Measurements from ENCODE around the gene APBA1.

APBA1 gene

GRCh38 chr9:69594180-69594579 is 78.0 kb downstream of the APBA1 start:
- TF ChIP-seq, protein P1, sequence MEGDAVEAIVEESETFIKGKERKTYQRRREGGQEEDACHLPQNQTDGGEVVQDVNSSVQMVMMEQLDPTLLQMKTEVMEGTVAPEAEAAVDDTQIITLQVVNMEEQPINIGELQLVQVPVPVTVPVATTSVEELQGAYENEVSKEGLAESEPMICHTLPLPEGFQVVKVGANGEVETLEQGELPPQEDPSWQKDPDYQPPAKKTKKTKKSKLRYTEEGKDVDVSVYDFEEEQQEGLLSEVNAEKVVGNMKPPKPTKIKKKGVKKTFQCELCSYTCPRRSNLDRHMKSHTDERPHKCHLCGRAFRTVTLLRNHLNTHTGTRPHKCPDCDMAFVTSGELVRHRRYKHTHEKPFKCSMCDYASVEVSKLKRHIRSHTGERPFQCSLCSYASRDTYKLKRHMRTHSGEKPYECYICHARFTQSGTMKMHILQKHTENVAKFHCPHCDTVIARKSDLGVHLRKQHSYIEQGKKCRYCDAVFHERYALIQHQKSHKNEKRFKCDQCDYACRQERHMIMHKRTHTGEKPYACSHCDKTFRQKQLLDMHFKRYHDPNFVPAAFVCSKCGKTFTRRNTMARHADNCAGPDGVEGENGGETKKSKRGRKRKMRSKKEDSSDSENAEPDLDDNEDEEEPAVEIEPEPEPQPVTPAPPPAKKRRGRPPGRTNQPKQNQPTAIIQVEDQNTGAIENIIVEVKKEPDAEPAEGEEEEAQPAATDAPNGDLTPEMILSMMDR (conservative IDR thresholded peaks at IDR 0.05), result no peak
- TF ChIP-seq ZFX (IDR thresholded peaks at IDR 0.05), result no peak
- peak overlapping the region; percentile 52; the same call in 1 of the 2 replicates for H3K27ac ChIP-seq

GRCh38 chr9:69593756-69594155 is 78.4 kb downstream of the APBA1 start:
- peak overlapping the region; percentile 52; the same call in 1 of the 2 replicates for H3K27ac ChIP-seq
- no peak for TF ChIP-seq ZFX (IDR thresholded peaks at IDR 0.05)
- TF ChIP-seq, protein P1 (conservative IDR thresholded peaks at IDR 0.05), result no peak

DNA sequence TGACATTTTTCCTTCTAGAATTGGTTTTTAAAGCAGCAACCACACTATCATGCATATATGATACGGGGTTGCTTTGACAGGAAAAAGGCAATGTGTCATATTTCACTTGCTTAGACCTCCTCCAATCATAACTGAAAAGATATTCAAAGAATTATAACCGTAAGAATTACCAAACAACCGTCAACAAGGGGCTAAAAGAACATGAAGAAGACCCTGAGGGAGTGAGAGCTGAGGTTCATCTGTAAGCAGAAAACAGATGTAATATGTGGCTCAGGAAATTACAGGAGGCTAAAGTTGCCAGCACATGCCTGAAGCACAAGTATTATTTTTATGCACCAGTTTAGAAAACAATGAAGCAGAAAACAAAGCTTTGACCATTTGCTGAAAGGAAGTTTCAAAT is 78.9 kb downstream of the APBA1 start:
- no peak overlapping the region for H3K27ac ChIP-seq
- TF ChIP-seq, protein P1 (conservative IDR thresholded peaks at IDR 0.05), result no peak
- TF ChIP-seq ZFX (IDR thresholded peaks at IDR 0.05), result no peak

- TF ChIP-seq, protein P1 (conservative IDR thresholded peaks at IDR 0.05), result no peak
- no peak for TF ChIP-seq ZFX (IDR thresholded peaks at IDR 0.05)
These were observed 81.9 kb downstream of the APBA1 start for GRCh38 chr9:69590266-69590665.

GRCh38 chr9:69589156-69589555 is 83.0 kb downstream of the APBA1 start:
- TF ChIP-seq, protein P1 (conservative IDR thresholded peaks at IDR 0.05), result no peak
- no peak for TF ChIP-seq ZFX (IDR thresholded peaks at IDR 0.05)
- no peak overlapping the region for H3K27ac ChIP-seq

More at GRCh38 chr9:69590266-69590665, 81.9 kb downstream of the APBA1 start:
- no peak overlapping the region for H3K27ac ChIP-seq

DNA sequence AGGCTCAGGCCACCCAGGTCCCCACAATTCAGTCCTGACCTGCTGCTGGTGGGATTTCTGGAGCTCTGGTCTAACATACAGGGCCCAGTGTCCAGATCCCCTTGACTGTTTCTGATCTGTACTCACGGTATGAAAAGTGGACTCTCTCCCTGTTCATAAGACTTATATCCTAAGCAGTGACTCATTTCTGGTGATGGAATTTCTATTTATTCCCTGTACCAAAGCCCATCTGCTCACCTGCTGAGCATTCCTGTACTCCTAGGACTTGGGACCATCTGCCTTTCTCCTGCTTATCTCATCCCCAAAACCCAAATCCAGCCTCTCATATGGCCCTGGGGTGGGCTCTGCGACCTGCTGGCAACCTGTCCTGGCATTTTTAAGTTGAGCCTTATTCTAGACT is 86.6 kb downstream of the APBA1 start:
- no peak for TF ChIP-seq ZFX (IDR thresholded peaks at IDR 0.05)
- TF ChIP-seq, protein P1 (conservative IDR thresholded peaks at IDR 0.05), result no peak
- H3K27ac ChIP-seq, result no peak overlapping the region

DNA sequence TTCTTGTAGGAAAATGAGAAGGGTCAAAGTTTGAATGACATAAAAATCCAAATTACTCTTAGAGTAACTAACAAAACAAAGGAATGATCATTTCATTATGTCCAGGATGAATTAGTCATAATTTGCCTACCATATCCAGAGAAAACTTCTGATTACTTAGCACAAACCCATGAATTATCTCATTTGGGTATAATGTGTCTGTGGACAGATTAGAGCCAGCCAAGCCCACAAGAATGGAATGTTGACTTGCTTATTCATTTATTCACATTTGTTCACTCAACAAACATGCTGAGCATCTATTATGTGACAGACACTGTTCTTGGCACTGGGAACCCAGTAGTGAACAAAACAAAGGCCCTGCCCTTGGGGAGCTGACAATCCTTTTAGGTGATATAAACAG is 87.4 kb downstream of the APBA1 start:
- TF ChIP-seq ZFX (IDR thresholded peaks at IDR 0.05), result no peak
- TF ChIP-seq, protein P1 (conservative IDR thresholded peaks at IDR 0.05), result no peak
- no peak overlapping the region for H3K27ac ChIP-seq

Measured in C4-2B (cell line).